Ovary (tissue), 9 donors: ENCODE results near the gene BTBD17. TPM values are rescaled to one million over a fixed set of nuclear protein-coding genes. Genes with fewer than 3 reads are reported as not detected.

Experiments used
- DNase-seq, 5 donors: peaks; one replicate each; pipeline ENCODE4 v3.0.0-alpha.2; 2019 to 2020
- H3K27ac ChIP-seq, 2 donors: fragments of 200-600 bp; one replicate each; pipeline versions ENCODE4 v1.5.1 to v1.8.0; 2019 to 2022
- H3K27me3 ChIP-seq: fragments of 200-600 bp; one replicate; pipeline ENCODE4 v1.8.0; 2022
- H3K36me3 ChIP-seq: fragments of 200-600 bp; sonication (generic); one replicate; pipeline ENCODE4 v1.5.1; 2019
- H3K4me1 ChIP-seq: one replicate; pipeline ENCODE4 v1.8.1; 2013; ENCODE audit warnings: mild to moderate bottlenecking, moderate library complexity; ENCODE audit not compliant: insufficient read depth
- H3K4me3 ChIP-seq: fragments of 200-600 bp; sonication (generic); one replicate; pipeline ENCODE4 v1.5.1; 2017
- H3K9me3 ChIP-seq, 2 donors: fragments of 200-600 bp in 1 of 2; sonication (generic) in 1 of 2; one replicate each; pipeline versions ENCODE4 v1.5.1 to v1.8.1; 2013 to 2019; ENCODE audit warnings: mild to moderate bottlenecking in 1 of 2, moderate library complexity in 1 of 2
- EP300 ChIP-seq: sonication (generic); formaldehyde crosslinking; IDR thresholded peaks from one replicate; pipeline ENCODE4 v1.6.1; 2017; ENCODE audit warnings: antibody characterized with exemption
- POLR2A ChIP-seq: fragments of 450-650 bp; IDR thresholded peaks from one replicate; pipeline ENCODE4 v1.6.1; 2017; ENCODE audit warnings: antibody characterized with exemption, mild to moderate bottlenecking, moderate library complexity
- WGBS, 3 donors: extraction: QIAGEN DNeasy Blood & Tissue Kit in 1 of 3; methylation state at CpG; one replicate each; pipeline versions ENCODE4 v1.1.5 to v1.1.7; 2013 to 2017; 5-methylcytosine and 5-hydroxymethylcytosine counted together
- intact Hi-C, 4 donors: fragments of 100-400 bp; cut with DNase I; formaldehyde crosslinking; loops; one replicate each; pipeline versions ENCODE4 v1.11.0 to v1.15.1; 2022 to 2023
- polyA plus RNA-seq, 2 donors: library from polyadenylated mRNA; stranded (reverse); fragments of 200-250 nt in 1 of 2; fragments of 350-450 nt in 1 of 2; fragmentation: Illumina TruSeq in 1 of 2; extraction: RNeasy Lipid Tissue Mini Kit (QIAGEN cat#74804) in 1 of 2; gene quantifications; one replicate each; pipeline ENCODE4 v1.2.3, GENCODE V29; 2013 to 2014
- total RNA-seq, 7 donors: library from RNA; depleted of rRNA in 2 of 7; stranded (reverse); fragments of >200 nt in 2 of 7; fragmentation: NEBNext Ultra II Directional in 3 of 7; extraction: Animal tissue kit (Norgen Biotek cat#: 25700) in 3 of 7; gene quantifications; one replicate each; pipeline versions ENCODE4 v1.1.0 to v1.2.4, GENCODE V29; 2016 to 2023
- TF ChIP-seq, protein P1 (sequence below), 3 donors: fragments of 450-650 bp in 2 of 3; fragments of 200-600 bp in 1 of 3; IDR thresholded peaks; one replicate each; pipeline versions ENCODE4 v1.5.1 to v1.8.0; 2016 to 2022; ENCODE audit warnings: antibody characterized with exemption in 3 of 3, mild to moderate bottlenecking in 1 of 3
- donor health status: DM: no; HTN: no; CAD: no; lungs with moderate emphysema.
- donor health status: DM: no; HTN: no; CAD: no.
- donor health status: Bipolar disorder and iron deficiency.
- donor health status: DM: yes; HTN: yes; CAD: no.
- donor health status: DM: no; HTN: no; CAD: no.
- donor health status: DM: yes; HTN: yes; CAD: no.

BTBD17 gene
- total and polyA plus RNA-seq, 9 donors = not detected

DNA sequence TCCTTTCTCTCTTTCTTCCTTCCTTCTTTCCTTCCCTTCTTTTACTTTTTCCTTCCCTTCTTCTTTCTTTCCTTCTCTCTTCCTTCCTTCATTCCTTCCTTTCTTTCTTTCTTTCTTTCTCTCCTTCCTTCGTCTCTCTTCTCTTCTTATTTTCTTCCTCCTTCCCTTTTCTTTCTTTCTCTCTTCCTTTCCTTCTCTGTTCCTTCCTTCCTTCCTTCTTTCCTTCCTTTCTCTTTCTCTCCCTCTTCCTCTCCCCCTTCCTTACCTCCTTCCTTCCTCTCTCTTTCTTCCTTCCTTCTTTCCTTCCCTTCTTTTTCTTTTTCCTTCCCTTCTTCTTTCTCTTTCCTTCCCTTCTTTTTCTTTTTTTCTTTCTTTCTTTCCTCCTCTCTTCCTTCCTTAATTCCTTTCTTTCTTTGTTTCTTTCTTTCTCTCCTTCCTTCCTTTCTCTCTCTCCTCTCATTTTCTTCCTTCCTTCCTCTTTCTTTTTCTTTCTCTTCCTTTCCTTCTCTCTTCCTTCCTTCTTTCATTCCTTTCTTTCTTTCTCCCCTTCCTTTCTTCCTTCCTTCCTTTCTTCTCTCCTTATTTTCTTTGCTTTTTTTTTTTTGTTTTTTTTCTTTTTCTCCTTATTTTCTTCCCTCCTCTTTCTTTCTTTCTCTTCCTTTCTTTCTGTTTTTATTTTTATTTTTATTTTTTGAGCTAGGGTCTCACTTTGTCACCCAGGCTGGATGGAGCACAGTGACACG, 28.4 kb upstream of the BTBD17 start:
- no peak for DNase-seq
- intact Hi-C loops = no loop called here
- Histone ChIP-seq H3K4me1 (no peaks in the 10 kb centered on the region), H3K27ac (no peak overlapping the region), H3K9me3 (no peaks in the 10 kb centered on the region), H3K4me3 (no peak overlapping the region), H3K36me3 (no peaks in the 10 kb centered on the region), H3K27me3 (no peaks in the 10 kb centered on the region)
- 76 to 82% (median 79%) methylated on average over 2 of the region's 2 CpGs for whole genome bisulfite sequencing, 3 donors
- TF ChIP-seq POLR2A (no peak), EP300 (no peak)
- TF ChIP-seq, protein P1, sequence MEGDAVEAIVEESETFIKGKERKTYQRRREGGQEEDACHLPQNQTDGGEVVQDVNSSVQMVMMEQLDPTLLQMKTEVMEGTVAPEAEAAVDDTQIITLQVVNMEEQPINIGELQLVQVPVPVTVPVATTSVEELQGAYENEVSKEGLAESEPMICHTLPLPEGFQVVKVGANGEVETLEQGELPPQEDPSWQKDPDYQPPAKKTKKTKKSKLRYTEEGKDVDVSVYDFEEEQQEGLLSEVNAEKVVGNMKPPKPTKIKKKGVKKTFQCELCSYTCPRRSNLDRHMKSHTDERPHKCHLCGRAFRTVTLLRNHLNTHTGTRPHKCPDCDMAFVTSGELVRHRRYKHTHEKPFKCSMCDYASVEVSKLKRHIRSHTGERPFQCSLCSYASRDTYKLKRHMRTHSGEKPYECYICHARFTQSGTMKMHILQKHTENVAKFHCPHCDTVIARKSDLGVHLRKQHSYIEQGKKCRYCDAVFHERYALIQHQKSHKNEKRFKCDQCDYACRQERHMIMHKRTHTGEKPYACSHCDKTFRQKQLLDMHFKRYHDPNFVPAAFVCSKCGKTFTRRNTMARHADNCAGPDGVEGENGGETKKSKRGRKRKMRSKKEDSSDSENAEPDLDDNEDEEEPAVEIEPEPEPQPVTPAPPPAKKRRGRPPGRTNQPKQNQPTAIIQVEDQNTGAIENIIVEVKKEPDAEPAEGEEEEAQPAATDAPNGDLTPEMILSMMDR (IDR thresholded peaks at IDR 0.05) = no peak

DNA sequence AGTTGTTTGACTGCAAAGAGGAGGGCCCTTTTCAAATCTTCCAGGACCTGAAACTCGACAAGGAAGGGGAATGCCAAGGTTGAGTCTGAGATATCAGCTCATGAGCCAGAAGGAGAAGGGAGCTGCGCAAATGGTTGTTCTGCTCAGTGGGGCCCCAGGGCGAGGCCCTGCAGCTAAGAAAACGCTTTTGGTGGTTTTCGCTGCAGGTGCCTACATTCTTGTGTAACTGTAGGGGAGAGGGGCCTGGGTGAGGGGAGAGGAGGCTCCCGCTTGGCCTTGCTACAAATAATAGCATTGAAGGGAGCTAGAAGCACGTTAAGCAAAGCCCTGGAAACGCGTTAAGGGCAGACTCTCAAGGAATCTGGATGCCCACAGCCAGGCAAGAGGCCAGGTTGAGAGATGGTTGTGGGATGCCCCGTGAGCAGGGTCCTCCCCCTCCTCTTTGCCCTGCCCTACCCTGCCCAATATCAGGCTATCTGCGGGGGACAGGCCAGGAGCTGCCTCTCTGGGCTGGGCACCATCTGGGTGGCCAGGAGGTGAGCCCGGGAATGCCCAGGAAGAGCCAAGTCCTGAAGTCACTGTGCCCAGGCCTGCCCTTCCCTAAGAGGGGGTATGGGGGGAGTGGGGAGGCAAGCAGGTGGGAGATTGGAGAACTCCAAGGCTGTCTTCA, 27.6 kb upstream of the BTBD17 start:
- intact Hi-C loops = no loop called here
- TF ChIP-seq EP300 (no peak), POLR2A (no peak)
- TF ChIP-seq, protein P1 (IDR thresholded peaks at IDR 0.05) = no peak
- no peaks in the 10 kb centered on the region for H3K4me1 ChIP-seq
- H3K27me3 ChIP-seq = no peaks in the 10 kb centered on the region
- DNase-seq = no peak
- no peaks in the 10 kb centered on the region for H3K36me3 ChIP-seq
- no peak overlapping the region for H3K27ac ChIP-seq
- no peaks in the 10 kb centered on the region for H3K9me3 ChIP-seq
- 72 to 74% (median 73%) methylated on average over 12 of the region's 12 CpGs for WGBS, 3 donors
- no peak overlapping the region for H3K4me3 ChIP-seq

DNA sequence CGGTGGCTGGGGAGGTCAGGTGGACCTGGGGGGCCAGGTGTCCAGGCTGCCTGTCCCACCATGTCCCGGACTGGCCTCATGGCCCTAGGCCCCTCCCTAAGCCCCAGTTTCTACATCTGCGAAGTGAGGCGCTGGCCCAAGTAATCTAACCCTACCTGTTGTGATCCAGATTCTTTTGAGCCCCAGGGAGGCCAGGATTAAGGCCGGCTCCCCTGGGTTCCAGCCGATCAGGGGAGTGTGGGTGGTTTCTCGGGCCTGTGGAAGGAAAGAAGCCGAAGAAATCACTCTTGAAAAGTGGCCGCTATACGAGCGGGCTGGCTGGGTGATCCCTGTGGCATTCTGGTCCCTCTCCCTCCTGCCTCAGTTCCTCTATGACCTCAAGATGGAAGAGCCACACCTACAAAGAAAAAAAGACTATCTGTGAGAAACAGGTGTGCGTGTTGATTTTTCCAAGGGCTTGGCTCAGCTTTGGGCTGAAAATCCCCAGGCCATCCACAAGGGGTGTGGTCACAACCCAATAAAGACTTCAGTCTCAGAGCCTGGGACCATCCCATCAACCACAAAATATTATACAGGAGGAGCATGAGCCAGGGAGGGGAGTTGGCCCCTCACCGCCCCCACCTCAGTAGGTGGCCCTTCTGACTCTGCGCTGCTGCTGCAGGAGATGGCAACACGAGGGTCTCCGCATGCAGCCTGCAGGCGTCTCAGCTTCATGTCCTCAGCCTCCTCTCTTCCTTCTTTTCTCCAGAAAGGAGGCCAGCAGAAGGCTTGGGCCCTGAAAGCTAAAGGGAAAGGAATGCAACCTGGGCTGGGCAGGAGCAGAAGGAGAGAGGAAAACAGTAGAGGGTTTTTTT, 25.9 kb upstream of the BTBD17 start:
- 78 to 82% (median 80%) methylated on average over 17 of the region's 17 CpGs for WGBS, 3 donors
- intact Hi-C loops = no loop called here
- Histone ChIP-seq H3K36me3 (no peaks in the 10 kb centered on the region), H3K4me3 (no peak overlapping the region), H3K27me3 (no peaks in the 10 kb centered on the region), H3K9me3 (no peaks in the 10 kb centered on the region), H3K4me1 (no peaks in the 10 kb centered on the region), H3K27ac (no peak overlapping the region)
- no peak for DNase-seq
- TF ChIP-seq, protein P1 (IDR thresholded peaks at IDR 0.05) = no peak
- TF ChIP-seq POLR2A (no peak), EP300 (no peak)

DNA sequence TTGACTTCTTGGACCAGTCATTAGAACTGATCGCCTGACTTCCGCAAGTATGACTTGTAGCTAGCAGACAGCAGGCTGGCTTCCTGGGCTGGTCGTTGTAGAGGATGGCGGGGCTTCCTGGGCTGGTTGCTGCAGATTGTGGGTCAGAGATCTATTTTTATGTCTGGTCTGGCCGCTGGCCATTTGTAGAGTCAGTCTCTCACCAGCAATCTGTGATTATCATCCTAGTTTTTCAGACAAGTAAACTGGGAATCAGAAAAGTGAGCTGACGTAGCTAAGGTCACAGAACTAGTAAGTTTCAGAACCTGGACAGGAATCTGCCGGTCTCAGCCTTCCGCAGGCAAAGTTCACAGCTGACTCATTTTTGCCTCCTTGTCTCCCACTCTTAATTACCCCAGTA, 24.7 kb upstream of the BTBD17 start:
- no peaks in the 10 kb centered on the region for H3K4me1 ChIP-seq
- WGBS, 3 donors = 40 to 47% (median 41%) methylated on average over 8 of the region's 8 CpGs
- no peak for TF ChIP-seq EP300
- no peak for TF ChIP-seq POLR2A
- TF ChIP-seq, protein P1 (IDR thresholded peaks at IDR 0.05) = no peak
- H3K27ac ChIP-seq = peak overlapping the region in 1 of 2 donors; percentile 33
- intact Hi-C loops = no loop called here
- H3K4me3 ChIP-seq = no peak overlapping the region
- H3K27me3 ChIP-seq = no peaks in the 10 kb centered on the region
- no peaks in the 10 kb centered on the region for H3K36me3 ChIP-seq
- DNase-seq = no peak
- no peaks in the 10 kb centered on the region for H3K9me3 ChIP-seq
